Breast epithelium (tissue), 4 donors: ENCODE data around the gene CDH4. TPM values are rescaled to one million over a fixed set of nuclear protein-coding genes. Genes with fewer than 3 reads are reported as not detected.

Source experiments
- DNase-seq, 2 donors: peaks; one replicate each; pipeline ENCODE4 v3.0.0-alpha.2; 2019; ENCODE audit warnings: low spot score in 2 of 2
- H3K27ac ChIP-seq, 2 donors: fragments of 200-600 bp; sonication (generic) in 1 of 2; one replicate each; pipeline ENCODE4 v1.5.1; 2016 to 2019; ENCODE audit warnings: mild to moderate bottlenecking in 1 of 2
- H3K27me3 ChIP-seq, 2 donors: fragments of 200-600 bp; sonication (generic) in 1 of 2; one replicate each; pipeline versions ENCODE4 v1.5.1 to v1.6.0; 2017 to 2019; ENCODE audit warnings: control low read depth in 1 of 2, mild to moderate bottlenecking in 1 of 2
- H3K36me3 ChIP-seq: fragments of 200-600 bp; one replicate; pipeline ENCODE4 v1.5.1; 2019
- H3K4me1 ChIP-seq, 2 donors: fragments of 200-600 bp; sonication (generic); one replicate each; pipeline ENCODE4 v1.5.1; 2016 to 2019; ENCODE audit warnings: control low read depth in 1 of 2
- H3K4me3 ChIP-seq, 3 donors: fragments of 200-600 bp; sonication (generic); 1 replicate in 2 of 3; 2 replicates in 1 of 3; pipeline ENCODE4 v1.5.1; 2016 to 2019; ENCODE audit warnings: mild to moderate bottlenecking in 3 of 3, moderate library complexity in 2 of 3
- H3K9me3 ChIP-seq, 2 donors: fragments of 200-600 bp; sonication (generic) in 1 of 2; one replicate each; pipeline ENCODE4 v1.5.1; 2016 to 2019; ENCODE audit warnings: control low read depth in 1 of 2
- POLR2A ChIP-seq: fragments of 450-650 bp; IDR thresholded peaks from one replicate; pipeline ENCODE4 v1.6.1; 2016; ENCODE audit warnings: antibody characterized with exemption, mild to moderate bottlenecking, moderate library complexity
- POLR2AphosphoS5 ChIP-seq, 3 donors: sonication (generic); formaldehyde crosslinking; IDR thresholded peaks; one replicate each; pipeline ENCODE4 v1.6.1; 2017; ENCODE audit warnings: antibody characterized with exemption in 3 of 3
- intact Hi-C: fragments of 100-400 bp; cut with DNase I; formaldehyde crosslinking; loops from one replicate; pipeline ENCODE4 v1.15.1; 2023; ENCODE audit warnings: low total_unique reads
- total RNA-seq, 3 donors: library from RNA; depleted of rRNA; stranded (reverse); fragments of >200 nt; gene quantifications; one replicate each; pipeline ENCODE4 v1.1.0, GENCODE V29; 2016
- TF ChIP-seq, protein P1 (sequence below), 3 donors: fragments of 450-650 bp; IDR thresholded peaks; one replicate each; pipeline ENCODE4 v1.5.1; 2016 to 2017; ENCODE audit warnings: antibody characterized with exemption in 3 of 3, mild to moderate bottlenecking in 3 of 3, moderate library complexity in 3 of 3

The CDH4 gene
- total RNA-seq, 3 donors from 2014 or later: under 0.01 TPM; not detected in 2

DNA sequence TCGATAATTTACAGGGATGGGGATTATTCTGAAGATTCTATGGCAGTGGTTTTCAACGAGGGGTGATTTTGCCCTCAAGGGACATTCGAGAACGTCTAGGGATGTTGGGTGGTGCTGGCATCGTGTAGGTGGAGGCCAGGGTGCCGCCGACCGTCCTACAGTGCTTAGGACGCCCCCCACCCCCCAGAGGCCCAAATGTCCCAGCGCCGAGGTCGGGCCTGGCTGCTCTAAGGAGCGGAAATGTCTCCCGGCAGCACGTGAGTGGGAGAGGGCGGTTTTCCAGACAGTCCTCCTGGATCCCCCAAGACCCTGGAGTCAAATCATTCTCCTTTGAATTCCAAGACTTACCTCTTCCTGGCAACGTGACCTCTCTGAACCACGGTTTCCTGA, 101.9 kb downstream of the CDH4 start:
- intact Hi-C loops: no loop called here
- Histone ChIP-seq H3K27ac (no peak overlapping the region), H3K36me3 (no peaks in the 10 kb centered on the region), H3K9me3 (no peaks in the 10 kb centered on the region), H3K27me3 (peaks cover 0 to 33% of the 10 kb centered on the region in 2 donors), H3K4me1 (no peaks in the 10 kb centered on the region), H3K4me3 (no peak overlapping the region)
- no peak for TF ChIP-seq POLR2A
- TF ChIP-seq POLR2AphosphoS5 (IDR thresholded peaks at IDR 0.05): no peak
- TF ChIP-seq, protein P1, sequence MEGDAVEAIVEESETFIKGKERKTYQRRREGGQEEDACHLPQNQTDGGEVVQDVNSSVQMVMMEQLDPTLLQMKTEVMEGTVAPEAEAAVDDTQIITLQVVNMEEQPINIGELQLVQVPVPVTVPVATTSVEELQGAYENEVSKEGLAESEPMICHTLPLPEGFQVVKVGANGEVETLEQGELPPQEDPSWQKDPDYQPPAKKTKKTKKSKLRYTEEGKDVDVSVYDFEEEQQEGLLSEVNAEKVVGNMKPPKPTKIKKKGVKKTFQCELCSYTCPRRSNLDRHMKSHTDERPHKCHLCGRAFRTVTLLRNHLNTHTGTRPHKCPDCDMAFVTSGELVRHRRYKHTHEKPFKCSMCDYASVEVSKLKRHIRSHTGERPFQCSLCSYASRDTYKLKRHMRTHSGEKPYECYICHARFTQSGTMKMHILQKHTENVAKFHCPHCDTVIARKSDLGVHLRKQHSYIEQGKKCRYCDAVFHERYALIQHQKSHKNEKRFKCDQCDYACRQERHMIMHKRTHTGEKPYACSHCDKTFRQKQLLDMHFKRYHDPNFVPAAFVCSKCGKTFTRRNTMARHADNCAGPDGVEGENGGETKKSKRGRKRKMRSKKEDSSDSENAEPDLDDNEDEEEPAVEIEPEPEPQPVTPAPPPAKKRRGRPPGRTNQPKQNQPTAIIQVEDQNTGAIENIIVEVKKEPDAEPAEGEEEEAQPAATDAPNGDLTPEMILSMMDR (IDR thresholded peaks at IDR 0.05): no peak
- DNase-seq: no peak

GRCh38 chr20:61354501-61354900, 102.4 kb downstream of the CDH4 start:
- DNase-seq: no peak
- Histone ChIP-seq H3K4me3 (no peak overlapping the region), H3K27me3 (peaks cover 0 to 33% of the 10 kb centered on the region in 2 donors), H3K27ac (no peak overlapping the region), H3K36me3 (no peaks in the 10 kb centered on the region), H3K9me3 (no peaks in the 10 kb centered on the region), H3K4me1 (no peaks in the 10 kb centered on the region)
- no peak for TF ChIP-seq POLR2A
- TF ChIP-seq, protein P1 (IDR thresholded peaks at IDR 0.05): no peak
- TF ChIP-seq POLR2AphosphoS5 (IDR thresholded peaks at IDR 0.05): no peak
- intact Hi-C loops: no loop called here

DNA sequence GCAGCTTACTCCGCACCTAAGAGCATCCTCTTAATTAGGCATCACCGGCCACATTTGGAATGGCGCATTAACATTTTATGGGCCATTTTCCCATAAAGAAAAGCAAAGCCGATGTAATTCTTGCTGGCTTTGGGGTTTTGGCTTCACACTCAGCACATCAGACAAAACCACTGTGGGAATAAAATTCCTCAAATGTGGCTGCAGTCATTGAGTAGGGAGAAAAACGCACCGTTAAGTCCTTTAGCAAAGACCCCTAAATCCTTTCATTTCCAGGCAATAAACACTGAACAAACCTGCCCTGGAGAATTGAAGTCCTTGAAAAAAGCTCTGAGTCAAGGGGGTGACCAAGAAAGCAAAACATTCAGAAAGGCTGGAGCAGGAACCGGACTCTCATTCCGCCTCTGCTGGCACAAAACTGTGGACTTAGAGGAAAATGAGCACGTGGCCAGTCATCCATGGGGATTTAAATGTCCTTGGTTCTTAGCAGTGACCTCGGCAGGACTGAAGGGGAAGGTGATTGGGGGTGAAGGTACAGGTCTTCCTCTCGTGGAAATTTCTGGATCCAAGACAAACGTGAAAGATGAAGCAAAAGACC, 102.9 kb downstream of the CDH4 start:
- Histone ChIP-seq H3K27me3 (peaks cover 0 to 33% of the 10 kb centered on the region in 2 donors), H3K9me3 (no peaks in the 10 kb centered on the region), H3K27ac (no peak overlapping the region), H3K4me3 (no peak overlapping the region), H3K4me1 (no peaks in the 10 kb centered on the region), H3K36me3 (no peaks in the 10 kb centered on the region)
- no peak for DNase-seq
- intact Hi-C loops: no loop called here
- TF ChIP-seq POLR2AphosphoS5 (IDR thresholded peaks at IDR 0.05) (no peak), POLR2A (no peak)
- TF ChIP-seq, protein P1 (IDR thresholded peaks at IDR 0.05): no peak

GRCh38 chr20:61355585-61355984, 103.5 kb downstream of the CDH4 start:
- intact Hi-C loops: no loop called here

DNA sequence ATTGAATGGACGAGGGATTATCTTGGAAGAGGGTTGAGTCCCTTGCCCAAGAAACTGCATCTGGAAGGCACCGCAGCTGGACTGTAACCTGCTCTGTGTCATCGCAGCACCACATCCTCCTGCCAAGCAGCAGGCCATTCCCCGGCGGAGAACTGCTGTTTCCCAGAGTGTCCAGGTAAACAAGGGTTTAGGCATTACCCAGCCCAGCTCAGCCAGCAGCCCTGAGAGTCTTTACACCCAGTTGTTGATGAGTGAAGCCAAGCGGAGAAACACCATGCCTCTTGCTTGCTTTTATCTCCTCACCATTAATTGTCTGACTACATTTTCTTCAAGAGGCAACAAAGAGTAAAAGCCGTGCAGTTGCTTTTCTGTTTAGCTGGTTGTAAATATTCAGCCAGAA, 104.1 kb downstream of the CDH4 start:
- Histone ChIP-seq H3K4me1 (no peaks in the 10 kb centered on the region), H3K27me3 (peaks cover 0 to 33% of the 10 kb centered on the region in 2 donors), H3K36me3 (no peaks in the 10 kb centered on the region), H3K27ac (no peak overlapping the region), H3K9me3 (no peaks in the 10 kb centered on the region), H3K4me3 (no peak overlapping the region)
- no peak for DNase-seq
- TF ChIP-seq POLR2A (no peak), POLR2AphosphoS5 (IDR thresholded peaks at IDR 0.05) (no peak)
- TF ChIP-seq, protein P1 (IDR thresholded peaks at IDR 0.05): no peak
- intact Hi-C loops: no loop called here

More at GRCh38 chr20:61355585-61355984, 103.5 kb downstream of the CDH4 start:
- Histone ChIP-seq H3K36me3 (no peaks in the 10 kb centered on the region), H3K27ac (no peak overlapping the region), H3K9me3 (no peaks in the 10 kb centered on the region), H3K27me3 (peaks cover 0 to 33% of the 10 kb centered on the region in 2 donors), H3K4me1 (no peaks in the 10 kb centered on the region), H3K4me3 (no peak overlapping the region)
- TF ChIP-seq POLR2AphosphoS5 (IDR thresholded peaks at IDR 0.05) (no peak), POLR2A (no peak)
- TF ChIP-seq, protein P1 (IDR thresholded peaks at IDR 0.05): no peak
- DNase-seq: no peak
